SK-N-SH treated with all-trans-retinoic acid at 6 μM for 48 hours (cell line): ENCODE measurements around the gene HDGFL3.

Source experiments
- ATAC-seq: fragments of 200-7000 bp; cut with Tn5 transposase; 3 replicates; pipeline ENCODE4 v1.9.1; 2020; ENCODE audit warnings: mild to moderate bottlenecking, moderate library complexity
- ARNTL ChIP-seq: fragments of 450-650 bp; formaldehyde crosslinking; IDR thresholded peaks from 2 replicates; pipeline ENCODE4 v1.5.0; 2020; ENCODE audit warnings: low read depth, mild to moderate bottlenecking, moderate library complexity, borderline replicate concordance
- BACH2 ChIP-seq: fragments of 250-450 bp; sonication (Bioruptor Pico); IDR thresholded peaks from 2 replicates; pipeline ENCODE4 v1.9.0; 2021; ENCODE audit warnings: mild to moderate bottlenecking, borderline replicate concordance
- CREB5 ChIP-seq: fragments of 250-450 bp; sonication (Bioruptor Pico); IDR thresholded peaks from 2 replicates; pipeline ENCODE4 v1.5.1; 2020; ENCODE audit warnings: low read depth, mild to moderate bottlenecking, moderate library complexity
- CSDC2 ChIP-seq: fragments of 250-450 bp; sonication (Bioruptor Pico); IDR thresholded peaks from 2 replicates; pipeline ENCODE4 v1.5.0; 2020; ENCODE audit warnings: mild to moderate bottlenecking, moderate library complexity
- CSRNP3 ChIP-seq: fragments of 250-450 bp; sonication (Bioruptor Pico); IDR thresholded peaks from 2 replicates; pipeline ENCODE4 v1.5.1; 2021; ENCODE audit warnings: mild to moderate bottlenecking, moderate library complexity
- ESRRG ChIP-seq: fragments of 250-450 bp; sonication (Bioruptor Pico); IDR thresholded peaks from 2 replicates; pipeline ENCODE4 v1.6.1; 2021; ENCODE audit warnings: mild to moderate bottlenecking
- GLIS3 ChIP-seq: fragments of 250-450 bp; sonication (Bioruptor Pico); IDR thresholded peaks from 2 replicates; pipeline ENCODE4 v1.5.0; 2020; ENCODE audit warnings: mild to moderate bottlenecking, moderate library complexity
- OSR1 ChIP-seq: fragments of 250-450 bp; sonication (Bioruptor Pico); IDR thresholded peaks from 2 replicates; pipeline ENCODE4 v1.8.0; 2022; ENCODE audit warnings: moderate library complexity, mild to moderate bottlenecking, inconsistent platforms
- PATZ1 ChIP-seq: fragments of 250-450 bp; sonication (Bioruptor Pico); IDR thresholded peaks from 2 replicates; pipeline ENCODE4 v1.8.0; 2020; ENCODE audit warnings: mild to moderate bottlenecking, moderate library complexity, borderline replicate concordance
- POU6F1 ChIP-seq: fragments of 250-450 bp; sonication (Bioruptor Pico); IDR thresholded peaks from 2 replicates; pipeline ENCODE4 v1.8.0; 2021; ENCODE audit warnings: low read depth, mild to moderate bottlenecking, moderate library complexity, borderline replicate concordance
- PPARA ChIP-seq: fragments of 250-450 bp; sonication (Bioruptor Pico); IDR thresholded peaks from 2 replicates; pipeline ENCODE4 v1.5.0; 2020; ENCODE audit warnings: mild to moderate bottlenecking, borderline replicate concordance
- TCF4 ChIP-seq: fragments of 250-450 bp; sonication (Bioruptor Pico); IDR thresholded peaks from 2 replicates; pipeline ENCODE4 v1.8.0; 2021; ENCODE audit warnings: mild to moderate bottlenecking, moderate library complexity, borderline replicate concordance
- TOX ChIP-seq: fragments of 250-450 bp; sonication (Bioruptor Pico); IDR thresholded peaks from 2 replicates; pipeline ENCODE4 v1.8.0; 2021; ENCODE audit warnings: mild to moderate bottlenecking, moderate library complexity, borderline replicate concordance
- TSHZ2 ChIP-seq: fragments of 250-450 bp; sonication (Bioruptor Pico); IDR thresholded peaks from 2 replicates; pipeline ENCODE4 v1.5.0; 2020; ENCODE audit warnings: mild to moderate bottlenecking, moderate library complexity
- ZC3H10 ChIP-seq: fragments of 250-450 bp; sonication (Bioruptor Pico); IDR thresholded peaks from 2 replicates; pipeline ENCODE4 v1.5.1; 2021; ENCODE audit warnings: mild to moderate bottlenecking, moderate library complexity
- ZFP3 ChIP-seq: fragments of 250-450 bp; sonication (Bioruptor Pico); IDR thresholded peaks from 2 replicates; pipeline ENCODE4 v1.5.0; 2020; ENCODE audit warnings: mild to moderate bottlenecking, moderate library complexity
- ZFP30 ChIP-seq: fragments of 450-650 bp; formaldehyde crosslinking; IDR thresholded peaks from 2 replicates; pipeline ENCODE4 v1.5.0; 2022; ENCODE audit warnings: mild to moderate bottlenecking, moderate library complexity
- ZNF565 ChIP-seq: fragments of 450-650 bp; formaldehyde crosslinking; conservative IDR thresholded peaks from 2 replicates; pipeline ENCODE4 v1.5.0; 2020; ENCODE audit warnings: low read depth, mild to moderate bottlenecking, moderate library complexity
- ZNF70 ChIP-seq: fragments of 450-650 bp; formaldehyde crosslinking; IDR thresholded peaks from 2 replicates; pipeline ENCODE4 v1.5.0; 2020; ENCODE audit warnings: mild to moderate bottlenecking, moderate library complexity
- ZNF8 ChIP-seq: fragments of 450-650 bp; formaldehyde crosslinking; IDR thresholded peaks from 2 replicates; pipeline ENCODE4 v1.5.0; 2020; ENCODE audit warnings: mild to moderate bottlenecking, moderate library complexity

The HDGFL3 gene

GRCh38 chr15:83115410-83115809 is 92.2 kb downstream of the HDGFL3 start:
- TF ChIP-seq ZFP30 (CRISPR knock-in tag) (no peak), ZNF565 (CRISPR knock-in tag) (no peak), CSDC2 (CRISPR knock-in tag) (no peak), ZC3H10 (CRISPR knock-in tag) (no peak), OSR1 (CRISPR knock-in tag) (no peak), TSHZ2 (CRISPR knock-in tag) (no peak), POU6F1 (CRISPR knock-in tag) (no peak), BACH2 (CRISPR knock-in tag) (no peak), GLIS3 (CRISPR knock-in tag) (no peak), ZFP3 (CRISPR knock-in tag) (no peak), CREB5 (CRISPR knock-in tag) (no peak), TCF4 (CRISPR knock-in tag) (no peak), TOX (CRISPR knock-in tag) (no peak), CSRNP3 (CRISPR knock-in tag) (no peak), PPARA (CRISPR knock-in tag) (no peak), ZNF70 (CRISPR knock-in tag) (no peak), ZNF8 (CRISPR knock-in tag) (no peak), ARNTL (CRISPR knock-in tag) (no peak)
- ATAC-seq = no peak

GRCh38 chr15:83114856-83115255 is 92.8 kb downstream of the HDGFL3 start:
- no peak for TF ChIP-seq ZNF70 (CRISPR knock-in tag)
- TF ChIP-seq CSDC2 (CRISPR knock-in tag) = no peak
- no peak for TF ChIP-seq ZNF565 (CRISPR knock-in tag)
- TF ChIP-seq PATZ1 = no peak
- no peak for TF ChIP-seq TOX (CRISPR knock-in tag)
- no peak for TF ChIP-seq OSR1 (CRISPR knock-in tag)
- no peak for TF ChIP-seq ZNF8 (CRISPR knock-in tag)
- TF ChIP-seq TCF4 (CRISPR knock-in tag) = no peak
- no peak for TF ChIP-seq GLIS3 (CRISPR knock-in tag)
- no peak for TF ChIP-seq ESRRG (CRISPR knock-in tag)
- TF ChIP-seq ZC3H10 (CRISPR knock-in tag) = no peak
- no peak for TF ChIP-seq ZFP30 (CRISPR knock-in tag)
- TF ChIP-seq CREB5 (CRISPR knock-in tag) = no peak
- ATAC-seq = no peak
